Large intestine (tissue), 3 donors: Measurements from ENCODE around the gene DNPH1. TPM values are rescaled to one million over a fixed set of nuclear protein-coding genes. Genes with fewer than 3 reads are reported as not detected.

Experiments used
- DNase-seq, 2 donors: peaks; one replicate each; pipeline versions ENCODE4 v3.0.0 to v3.0.0-alpha.2; 2013
- H3K27ac ChIP-seq: one replicate; pipeline ENCODE4 v1.5.1; 2013; ENCODE audit warnings: low read length
- H3K27me3 ChIP-seq: 2 replicates; pipeline ENCODE4 v1.6.1; 2013; ENCODE audit warnings: low read length; ENCODE audit not compliant: control insufficient read depth, insufficient read depth
- H3K36me3 ChIP-seq: 2 replicates; pipeline ENCODE4 v1.6.1; 2013; ENCODE audit warnings: low read length; ENCODE audit not compliant: control insufficient read depth, insufficient read depth
- H3K4me1 ChIP-seq: one replicate; pipeline ENCODE4 v1.6.1; 2013; ENCODE audit warnings: low read length; ENCODE audit not compliant: control insufficient read depth, insufficient read depth
- H3K4me3 ChIP-seq: one replicate; pipeline ENCODE4 v1.5.1; 2013; ENCODE audit warnings: low read length
- H3K9me3 ChIP-seq: one replicate; pipeline ENCODE4 v1.6.1; 2013; ENCODE audit warnings: mild to moderate bottlenecking, low read depth, low read length, moderate library complexity; ENCODE audit not compliant: control insufficient read depth
- WGBS: methylation state at CpG from one replicate; pipeline ENCODE4 v1.1.5; 2013; ENCODE audit warnings: low lambda C conversion rate; ENCODE audit not compliant: insufficient coverage; 5-methylcytosine and 5-hydroxymethylcytosine counted together
- polyA plus RNA-seq: library from polyadenylated mRNA; unstranded; fragments of 120-200 nt; gene quantifications from one replicate; pipeline ENCODE4 v1.2.1, GENCODE V29; 2013

The DNPH1 gene
- polyA plus RNA-seq, 1 donor = 152 TPM

GRCh38 chr6:43265564-43265963 lies 36.3 kb upstream of the DNPH1 start:
- H3K36me3 ChIP-seq = no peaks in the 10 kb centered on the region
- no peak overlapping the region for H3K4me3 ChIP-seq
- WGBS = no CpG with 5 or more reads among the region's 6 CpGs
- no peaks in the 10 kb centered on the region for H3K9me3 ChIP-seq
- H3K27ac ChIP-seq = no peak overlapping the region
- peaks cover 75% of the 10 kb centered on the region for H3K4me1 ChIP-seq
- no peaks in the 10 kb centered on the region for H3K27me3 ChIP-seq
- DNase-seq = peak in 1 of 2 donors; percentile 59

GRCh38 chr6:43264599-43265145 lies 35.4 kb upstream of the DNPH1 start:
- Histone ChIP-seq H3K27ac (no peak overlapping the region), H3K36me3 (no peaks in the 10 kb centered on the region), H3K27me3 (no peaks in the 10 kb centered on the region), H3K9me3 (no peaks in the 10 kb centered on the region), H3K4me1 (peaks cover 66% of the 10 kb centered on the region), H3K4me3 (no peak overlapping the region)
- no peak for DNase-seq
- no CpG with 5 or more reads among the region's 5 CpGs for WGBS

- Histone ChIP-seq H3K36me3 (no peaks in the 10 kb centered on the region), H3K4me3 (peak overlapping the region; percentile 13), H3K27me3 (no peaks in the 10 kb centered on the region), H3K4me1 (peaks cover 55% of the 10 kb centered on the region), H3K9me3 (no peaks in the 10 kb centered on the region), H3K27ac (no peak overlapping the region)
- WGBS = no CpG with 5 or more reads among the region's 12 CpGs
- peak; percentile 79 to 82 for DNase-seq
Measured at GRCh38 chr6:43263314-43264178, 34.3 kb upstream of the DNPH1 start.

GRCh38 chr6:43262780-43263313 lies 33.6 kb upstream of the DNPH1 start:
- H3K4me3 ChIP-seq = no peak overlapping the region
- H3K27ac ChIP-seq = peak overlapping the region; percentile 74
- H3K4me1 ChIP-seq = peaks cover 48% of the 10 kb centered on the region
- no peak for DNase-seq
- H3K36me3 ChIP-seq = no peaks in the 10 kb centered on the region
- no CpG with 5 or more reads among the region's 39 CpGs for WGBS
- no peaks in the 10 kb centered on the region for H3K27me3 ChIP-seq
- H3K9me3 ChIP-seq = no peaks in the 10 kb centered on the region

GRCh38 chr6:43262000-43262779 lies 32.9 kb upstream of the DNPH1 start:
- H3K36me3 ChIP-seq = no peaks in the 10 kb centered on the region
- H3K9me3 ChIP-seq = no peaks in the 10 kb centered on the region
- peak; percentile 85 to 91 for DNase-seq
- no peak overlapping the region for H3K4me3 ChIP-seq
- H3K4me1 ChIP-seq = peaks cover 41% of the 10 kb centered on the region
- no peaks in the 10 kb centered on the region for H3K27me3 ChIP-seq
- no CpG with 5 or more reads among the region's 14 CpGs for WGBS
- H3K27ac ChIP-seq = peak overlapping the region; percentile 74

GRCh38 chr6:43261198-43261597 lies 31.9 kb upstream of the DNPH1 start:
- Histone ChIP-seq H3K27ac (no peak overlapping the region), H3K4me3 (no peak overlapping the region), H3K36me3 (no peaks in the 10 kb centered on the region), H3K27me3 (no peaks in the 10 kb centered on the region), H3K9me3 (no peaks in the 10 kb centered on the region), H3K4me1 (peaks cover 38% of the 10 kb centered on the region)
- DNase-seq = no peak
- no CpG with 5 or more reads among the region's 5 CpGs for WGBS

GRCh38 chr6:43260791-43261190 lies 31.5 kb upstream of the DNPH1 start:
- WGBS = 100% methylated on average over 1 of the region's 4 CpGs
- H3K4me3 ChIP-seq = no peak overlapping the region
- no peaks in the 10 kb centered on the region for H3K27me3 ChIP-seq
- no peaks in the 10 kb centered on the region for H3K36me3 ChIP-seq
- peaks cover 35% of the 10 kb centered on the region for H3K4me1 ChIP-seq
- H3K27ac ChIP-seq = no peak overlapping the region
- H3K9me3 ChIP-seq = no peaks in the 10 kb centered on the region
- no peak for DNase-seq

GRCh38 chr6:43258807-43259686 lies 29.8 kb upstream of the DNPH1 start:
- H3K9me3 ChIP-seq = no peaks in the 10 kb centered on the region
- H3K4me1 ChIP-seq = peaks cover 22% of the 10 kb centered on the region
- H3K27ac ChIP-seq = no peak overlapping the region
- H3K27me3 ChIP-seq = no peaks in the 10 kb centered on the region
- H3K4me3 ChIP-seq = no peak overlapping the region
- no peak for DNase-seq
- no peaks in the 10 kb centered on the region for H3K36me3 ChIP-seq
- WGBS = 73% methylated on average over 4 of the region's 30 CpGs

GRCh38 chr6:43258180-43258579 lies 28.9 kb upstream of the DNPH1 start:
- WGBS = no CpG with 5 or more reads among the region's 4 CpGs
- no peak overlapping the region for H3K27ac ChIP-seq
- peaks cover under 1% of the 10 kb centered on the region for H3K27me3 ChIP-seq
- no peak overlapping the region for H3K4me3 ChIP-seq
- H3K36me3 ChIP-seq = no peaks in the 10 kb centered on the region
- DNase-seq = no peak
- peaks cover 15% of the 10 kb centered on the region for H3K4me1 ChIP-seq
- H3K9me3 ChIP-seq = no peaks in the 10 kb centered on the region
